B cell (primary cell): ENCODE results near the gene HOXB8. TPM values are rescaled to one million over a fixed set of nuclear protein-coding genes. Genes with fewer than 3 reads are reported as not detected.

Experiments used
- ATAC-seq: fragments of 200-7000 bp; cut with Tn5 transposase; one replicate; pipeline ENCODE4 v1.10.0; 2021; ENCODE audit warnings: low read depth, mild to moderate bottlenecking, moderate number of reproducible peaks, moderate library complexity
- CTCF ChIA-PET: fragments of 350-600 bp; sonication (Branson Sonifier 250); formaldehyde crosslinking; loops from one replicate; lab custom pipeline; 2021; ENCODE audit warnings: antibody characterized with exemption, inconsistent platforms; lab: Charles Lee
- POLR2A ChIA-PET: fragments of 350-600 bp; sonication (Branson Sonifier 250); formaldehyde crosslinking; loops from one replicate; lab custom pipeline; 2021; ENCODE audit warnings: antibody characterized with exemption; lab: Charles Lee
- DNase-seq: peaks from one replicate; pipeline ENCODE4 v3.0.0; 2013
- H2AFZ ChIP-seq: 2 replicates; pipeline ENCODE4 v1.6.1; 2012; ENCODE audit warnings: mild to moderate bottlenecking, low read depth, low read length; ENCODE audit not compliant: insufficient read depth, poor library complexity, severe bottlenecking
- H3K27ac ChIP-seq, 2 donors: 1 replicate in 1 of 2; 2 replicates in 1 of 2; pipeline ENCODE4 v1.5.1; 2012 to 2013; ENCODE audit warnings: low read length in 2 of 2, mild to moderate bottlenecking in 2 of 2, moderate library complexity in 1 of 2
- H3K27me3 ChIP-seq, 4 experiments: fragments of 200-600 bp in 1 of 4; sonication (generic) in 1 of 4; replicated peaks in 1 of 4; 1 replicate in 2 of 4; 2 replicates in 2 of 4; pipeline versions ENCODE4 v1.6.1 to v1.7.0; 2013 to 2016; ENCODE audit warnings: low read length in 3 of 4, mild to moderate bottlenecking in 2 of 4, mixed read lengths in 1 of 4, moderate library complexity in 1 of 4; ENCODE audit not compliant: insufficient read depth in 4 of 4, control insufficient read depth in 3 of 4; ENCODE audit errors: control extremely low read depth in 1 of 4
- H3K36me3 ChIP-seq, 2 experiments: replicated peaks in 1 of 2; 1 replicate in 1 of 2; 2 replicates in 1 of 2; pipeline versions ENCODE4 v1.6.1 to v1.7.1; 2013; ENCODE audit warnings: low read length in 1 of 2; ENCODE audit not compliant: insufficient read depth in 2 of 2, control insufficient read depth in 1 of 2; ENCODE audit errors: control extremely low read depth in 1 of 2, extremely low read depth in 1 of 2
- H3K4me1 ChIP-seq, 2 donors: fragments of 200-600 bp in 1 of 2; sonication (generic) in 1 of 2; 1 replicate in 1 of 2; 2 replicates in 1 of 2; pipeline versions ENCODE4 v1.5.1 to v1.6.1; 2013 to 2017; ENCODE audit warnings: low read length in 2 of 2; ENCODE audit not compliant: control insufficient read depth in 2 of 2, insufficient read depth in 2 of 2
- H3K4me2 ChIP-seq: replicated peaks from 2 replicates; pipeline ENCODE3; 2012; ENCODE audit warnings: mild to moderate bottlenecking, low read depth, low read length; ENCODE audit not compliant: poor library complexity, severe bottlenecking
- H3K4me3 ChIP-seq, 5 experiments: fragments of 200-600 bp in 1 of 5; sonication (generic) in 1 of 5; 1 replicate in 3 of 5; 2 replicates in 2 of 5; pipeline versions ENCODE4 v1.5.1 to v1.7.0; 2011 to 2016; ENCODE audit warnings: low read length in 4 of 5, mild to moderate bottlenecking in 4 of 5, low read depth in 2 of 5, control low read depth in 1 of 5, moderate library complexity in 1 of 5; ENCODE audit not compliant: insufficient read depth in 1 of 5; ENCODE audit errors: control extremely low read depth in 1 of 5, extremely low read depth in 1 of 5
- H3K79me2 ChIP-seq: fragments of 200-600 bp; sonication (generic); one replicate; pipeline ENCODE4 v1.6.0; 2016; ENCODE audit warnings: low read length; ENCODE audit not compliant: control insufficient read depth, insufficient read depth
- H3K9ac ChIP-seq: fragments of 200-600 bp; sonication (generic); 2 replicates; pipeline ENCODE4 v1.6.1; 2017; ENCODE audit warnings: mild to moderate bottlenecking, low read length, moderate library complexity
- H3K9me3 ChIP-seq, 3 donors: one replicate each; pipeline versions ENCODE4 v1.6.1 to v1.7.1; 2013; ENCODE audit warnings: low read length in 2 of 3; ENCODE audit not compliant: control insufficient read depth in 2 of 3, insufficient read depth in 1 of 3; ENCODE audit errors: control extremely low read depth in 1 of 3
- H4K20me1 ChIP-seq: 2 replicates; pipeline ENCODE4 v1.6.0; 2012; ENCODE audit warnings: mild to moderate bottlenecking, low read length; ENCODE audit not compliant: insufficient read depth, control insufficient read depth, poor library complexity, severe bottlenecking
- H3K27ac Mint-ChIP-seq: one replicate; pipeline ENCODE4 v1.8.0; 2021; ENCODE audit warnings: mixed read lengths
- H3K27me3 Mint-ChIP-seq: one replicate; pipeline ENCODE4 v1.8.0; 2021; ENCODE audit warnings: mixed read lengths
- H3K4me1 Mint-ChIP-seq: one replicate; pipeline ENCODE4 v1.8.0; 2021; ENCODE audit warnings: mixed read lengths
- H3K4me3 Mint-ChIP-seq: one replicate; pipeline ENCODE4 v1.8.0; 2021; ENCODE audit warnings: mixed read lengths
- H3K9me3 Mint-ChIP-seq: one replicate; pipeline ENCODE4 v1.8.0; 2022; ENCODE audit warnings: mixed read lengths; ENCODE audit not compliant: insufficient read depth
- EZH2 ChIP-seq: IDR thresholded peaks from 2 replicates; pipeline ENCODE4 v1.6.1; 2012; ENCODE audit warnings: borderline replicate concordance, low read depth, mild to moderate bottlenecking, moderate library complexity, low read length; ENCODE audit not compliant: insufficient read depth, poor library complexity, severe bottlenecking
- intact Hi-C: fragments of 100-400 bp; cut with micrococcal nuclease; formaldehyde crosslinking; loops from one replicate; pipeline ENCODE4 v1.10.0; 2022
- polyA plus RNA-seq: library from polyadenylated mRNA; depleted of rRNA; stranded (reverse); fragments of >200 nt; gene quantifications from 2 replicates; pipeline ENCODE4 v1.2.3, GENCODE V29; 2012
- total RNA-seq, 2 donors: library from RNA; stranded (reverse); fragments of 120-200 nt in 1 of 2; gene quantifications; 1 replicate in 1 of 2; 2 replicates in 1 of 2; pipeline versions ENCODE4 v1.2.3 to v1.2.4, GENCODE V29; 2013 to 2022
- TF ChIP-seq, protein P1 (sequence below): fragments of 200-600 bp; IDR thresholded peaks from one replicate; pipeline ENCODE4 v1.8.0; 2022; ENCODE audit warnings: antibody characterized with exemption, mild to moderate bottlenecking

Gene HOXB8
- total and polyA plus RNA-seq, 2 donors (not counting 1 experiment from before 2014, with no cell fraction given): not detected

DNA sequence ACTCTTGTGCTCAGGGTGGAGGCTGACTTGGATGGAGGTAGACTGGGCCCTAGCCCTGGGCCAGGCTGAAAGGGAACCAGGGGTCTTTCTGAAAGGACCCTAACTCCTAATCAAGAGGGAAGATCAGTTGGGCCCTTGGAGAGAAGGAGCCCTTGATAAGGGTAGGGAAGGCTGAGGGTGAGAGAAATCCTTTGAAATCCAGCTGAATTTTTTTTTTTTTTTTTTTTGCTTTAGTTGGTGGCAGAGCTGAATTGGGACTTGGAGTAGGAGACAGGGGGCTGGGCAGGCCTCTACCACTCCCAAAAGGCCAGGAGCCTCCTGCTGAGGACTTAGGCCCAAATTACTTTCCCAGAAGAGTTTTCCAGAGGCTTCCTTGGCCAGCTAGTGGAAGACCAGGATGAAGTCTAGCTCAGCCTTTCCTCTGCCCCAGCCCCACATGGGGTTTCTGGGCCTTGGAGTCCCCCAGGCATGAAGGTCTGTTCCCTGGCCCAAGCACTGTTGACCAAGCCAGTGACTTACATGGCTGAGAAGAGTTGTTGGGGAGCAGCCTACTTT is 24.4 kb downstream of the HOXB8 start:
- peaks cover 41% of the 10 kb centered on the region for H3K4me1 Mint-ChIP-seq

More for the DNA sequence above, 24.4 kb downstream of the HOXB8 start:
- Histone ChIP-seq H4K20me1 (peaks cover 3% of the 10 kb centered on the region), H3K4me1 (peaks cover 46 to 57% of the 10 kb centered on the region in 2 donors), H3K27me3 (peaks cover 0 to 99% (median 85%) of the 10 kb centered on the region in 4 experiments), H3K9ac (no peak overlapping the region), H2AFZ (no peak overlapping the region), H3K9me3 (peaks cover 0 to 11% (median 0%) of the 10 kb centered on the region in 3 donors), H3K79me2 (no peaks in the 10 kb centered on the region), H3K36me3 (no peaks in the 10 kb centered on the region), H3K4me2 (no peak overlapping the region), H3K4me3 (no peak overlapping the region), H3K27ac (no peak overlapping the region)
- peak; percentile 9 for DNase-seq
- ChIA-PET POLR2A (no interaction called here), CTCF (interaction anchor here (0.6 to 5.0 kb wide), 8 partner anchors 8 to 283 kb away, joined by 3 to 68 read pairs (median 4); no protein-coding TSS in a partner anchor)
- ATAC-seq: no peak
- Mint-ChIP-seq H3K27ac (no peak overlapping the region), H3K4me3 (peak overlapping the region; percentile 58), H3K9me3 (no peaks in the 10 kb centered on the region), H3K27me3 (peaks cover 91% of the 10 kb centered on the region)
- intact Hi-C loops: no loop called here
- TF ChIP-seq EZH2: no peak
- TF ChIP-seq, protein P1, sequence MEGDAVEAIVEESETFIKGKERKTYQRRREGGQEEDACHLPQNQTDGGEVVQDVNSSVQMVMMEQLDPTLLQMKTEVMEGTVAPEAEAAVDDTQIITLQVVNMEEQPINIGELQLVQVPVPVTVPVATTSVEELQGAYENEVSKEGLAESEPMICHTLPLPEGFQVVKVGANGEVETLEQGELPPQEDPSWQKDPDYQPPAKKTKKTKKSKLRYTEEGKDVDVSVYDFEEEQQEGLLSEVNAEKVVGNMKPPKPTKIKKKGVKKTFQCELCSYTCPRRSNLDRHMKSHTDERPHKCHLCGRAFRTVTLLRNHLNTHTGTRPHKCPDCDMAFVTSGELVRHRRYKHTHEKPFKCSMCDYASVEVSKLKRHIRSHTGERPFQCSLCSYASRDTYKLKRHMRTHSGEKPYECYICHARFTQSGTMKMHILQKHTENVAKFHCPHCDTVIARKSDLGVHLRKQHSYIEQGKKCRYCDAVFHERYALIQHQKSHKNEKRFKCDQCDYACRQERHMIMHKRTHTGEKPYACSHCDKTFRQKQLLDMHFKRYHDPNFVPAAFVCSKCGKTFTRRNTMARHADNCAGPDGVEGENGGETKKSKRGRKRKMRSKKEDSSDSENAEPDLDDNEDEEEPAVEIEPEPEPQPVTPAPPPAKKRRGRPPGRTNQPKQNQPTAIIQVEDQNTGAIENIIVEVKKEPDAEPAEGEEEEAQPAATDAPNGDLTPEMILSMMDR: no peak
